Measurements from ENCODE around the gene KCNJ14. TPM values are rescaled to one million over a fixed set of nuclear protein-coding genes. Genes with fewer than 3 reads are reported as not detected.

Gene KCNJ14
- total RNA-seq, 1 donor from 2014 or later = 1.6 TPM

DNA sequence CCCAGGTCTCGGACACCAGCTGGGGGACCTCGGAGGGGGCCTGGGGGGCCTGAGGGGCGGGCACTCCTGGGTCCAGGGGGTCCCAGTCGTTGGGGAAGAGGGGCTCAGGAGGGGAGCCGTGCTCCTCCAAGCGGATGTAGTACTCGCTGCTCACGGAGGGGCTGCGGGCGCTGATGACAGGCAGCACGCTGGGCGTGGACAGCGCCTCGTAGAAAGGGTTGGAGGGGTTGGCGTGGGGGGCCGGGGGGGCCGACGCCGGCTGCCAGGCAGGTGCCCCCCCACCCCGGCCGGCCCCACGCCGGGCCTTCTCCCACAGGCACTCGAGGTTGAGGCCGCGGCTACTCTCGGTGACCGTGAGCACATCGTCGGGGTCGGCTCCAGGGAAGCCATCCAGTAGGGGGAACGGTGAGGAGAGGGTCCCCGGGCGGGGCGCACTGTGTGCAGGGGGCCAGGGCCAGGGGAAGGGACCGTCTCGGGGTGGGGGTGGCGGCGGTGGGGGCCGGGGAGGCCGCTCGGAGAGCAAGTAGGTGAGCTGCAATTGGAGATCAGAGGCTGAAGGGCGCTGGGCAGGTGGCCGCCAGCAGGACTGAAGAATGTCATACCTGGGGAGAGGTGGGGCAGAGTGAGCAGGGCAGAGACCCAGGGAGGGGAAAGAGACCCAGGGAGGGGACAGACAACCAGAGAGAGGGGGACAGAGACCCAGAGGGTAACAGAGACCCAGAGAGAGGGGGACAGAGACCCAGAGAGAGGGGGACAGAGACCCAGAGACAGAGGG is 44.1 kb downstream of the KCNJ14 start:
- no peak for DNase-seq (ENCODE audit: extremely low spot score, unreplicated experiment)
- peaks cover 11% of the 10 kb centered on the region for H3K27me3 Mint-ChIP-seq (ENCODE audit: unreplicated experiment)
- peaks cover 16% of the 10 kb centered on the region for H3K4me1 Mint-ChIP-seq (ENCODE audit: unreplicated experiment)
- H3K27ac Mint-ChIP-seq (ENCODE audit: unreplicated experiment) = no peak overlapping the region
- no peaks in the 10 kb centered on the region for H3K9me3 Mint-ChIP-seq (ENCODE audit: unreplicated experiment)
- no peak overlapping the region for H3K4me3 Mint-ChIP-seq (ENCODE audit: unreplicated experiment)
- TF ChIP-seq, protein P1, sequence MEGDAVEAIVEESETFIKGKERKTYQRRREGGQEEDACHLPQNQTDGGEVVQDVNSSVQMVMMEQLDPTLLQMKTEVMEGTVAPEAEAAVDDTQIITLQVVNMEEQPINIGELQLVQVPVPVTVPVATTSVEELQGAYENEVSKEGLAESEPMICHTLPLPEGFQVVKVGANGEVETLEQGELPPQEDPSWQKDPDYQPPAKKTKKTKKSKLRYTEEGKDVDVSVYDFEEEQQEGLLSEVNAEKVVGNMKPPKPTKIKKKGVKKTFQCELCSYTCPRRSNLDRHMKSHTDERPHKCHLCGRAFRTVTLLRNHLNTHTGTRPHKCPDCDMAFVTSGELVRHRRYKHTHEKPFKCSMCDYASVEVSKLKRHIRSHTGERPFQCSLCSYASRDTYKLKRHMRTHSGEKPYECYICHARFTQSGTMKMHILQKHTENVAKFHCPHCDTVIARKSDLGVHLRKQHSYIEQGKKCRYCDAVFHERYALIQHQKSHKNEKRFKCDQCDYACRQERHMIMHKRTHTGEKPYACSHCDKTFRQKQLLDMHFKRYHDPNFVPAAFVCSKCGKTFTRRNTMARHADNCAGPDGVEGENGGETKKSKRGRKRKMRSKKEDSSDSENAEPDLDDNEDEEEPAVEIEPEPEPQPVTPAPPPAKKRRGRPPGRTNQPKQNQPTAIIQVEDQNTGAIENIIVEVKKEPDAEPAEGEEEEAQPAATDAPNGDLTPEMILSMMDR (IDR thresholded peaks at IDR 0.05) = no peak
- H3K36me3 Mint-ChIP-seq (ENCODE audit: unreplicated experiment) = no peaks in the 10 kb centered on the region

DNA sequence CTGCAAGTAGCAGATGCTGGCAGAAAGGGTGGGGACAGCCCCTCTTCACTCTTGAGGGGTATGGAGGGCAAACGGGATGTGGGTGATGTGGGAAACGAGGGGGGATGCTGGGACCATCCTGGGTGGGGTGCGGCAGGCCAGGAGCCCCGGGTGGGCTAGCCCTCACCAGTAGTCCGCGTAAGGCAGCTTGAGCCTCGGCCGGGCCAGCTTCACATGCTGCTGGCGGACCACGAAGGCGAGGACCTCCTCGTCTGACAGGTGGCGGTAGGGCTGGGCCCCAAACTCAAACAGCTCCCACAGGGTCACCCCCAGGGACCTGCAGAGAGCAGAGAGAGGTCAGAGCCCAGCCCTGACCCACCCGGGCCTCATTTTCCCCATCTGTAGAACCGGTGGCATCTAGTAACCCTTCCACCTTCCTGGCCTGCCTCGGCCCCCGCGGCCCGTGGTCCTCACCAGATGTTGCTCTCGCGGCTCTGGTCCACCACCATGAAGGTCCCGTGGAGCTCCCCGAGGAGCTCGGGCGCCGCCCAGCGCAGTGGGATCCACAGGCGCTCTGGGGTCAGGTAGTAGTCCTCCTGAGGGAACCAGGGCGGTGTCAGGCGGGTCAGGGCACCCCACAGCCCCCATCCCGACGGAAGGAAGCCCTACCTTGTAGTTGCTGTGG is 45.6 kb downstream of the KCNJ14 start:
- H3K9me3 Mint-ChIP-seq (ENCODE audit: unreplicated experiment) = no peaks in the 10 kb centered on the region
- H3K27ac Mint-ChIP-seq (ENCODE audit: unreplicated experiment) = no peak overlapping the region
- H3K4me3 Mint-ChIP-seq (ENCODE audit: unreplicated experiment) = no peak overlapping the region
- no peaks in the 10 kb centered on the region for H3K36me3 Mint-ChIP-seq (ENCODE audit: unreplicated experiment)
- peaks cover 6% of the 10 kb centered on the region for H3K4me1 Mint-ChIP-seq (ENCODE audit: unreplicated experiment)
- H3K27me3 Mint-ChIP-seq (ENCODE audit: unreplicated experiment) = peaks cover 11% of the 10 kb centered on the region
- DNase-seq (ENCODE audit: extremely low spot score, unreplicated experiment) = no peak
- TF ChIP-seq, protein P1 (IDR thresholded peaks at IDR 0.05) = no peak

DNA sequence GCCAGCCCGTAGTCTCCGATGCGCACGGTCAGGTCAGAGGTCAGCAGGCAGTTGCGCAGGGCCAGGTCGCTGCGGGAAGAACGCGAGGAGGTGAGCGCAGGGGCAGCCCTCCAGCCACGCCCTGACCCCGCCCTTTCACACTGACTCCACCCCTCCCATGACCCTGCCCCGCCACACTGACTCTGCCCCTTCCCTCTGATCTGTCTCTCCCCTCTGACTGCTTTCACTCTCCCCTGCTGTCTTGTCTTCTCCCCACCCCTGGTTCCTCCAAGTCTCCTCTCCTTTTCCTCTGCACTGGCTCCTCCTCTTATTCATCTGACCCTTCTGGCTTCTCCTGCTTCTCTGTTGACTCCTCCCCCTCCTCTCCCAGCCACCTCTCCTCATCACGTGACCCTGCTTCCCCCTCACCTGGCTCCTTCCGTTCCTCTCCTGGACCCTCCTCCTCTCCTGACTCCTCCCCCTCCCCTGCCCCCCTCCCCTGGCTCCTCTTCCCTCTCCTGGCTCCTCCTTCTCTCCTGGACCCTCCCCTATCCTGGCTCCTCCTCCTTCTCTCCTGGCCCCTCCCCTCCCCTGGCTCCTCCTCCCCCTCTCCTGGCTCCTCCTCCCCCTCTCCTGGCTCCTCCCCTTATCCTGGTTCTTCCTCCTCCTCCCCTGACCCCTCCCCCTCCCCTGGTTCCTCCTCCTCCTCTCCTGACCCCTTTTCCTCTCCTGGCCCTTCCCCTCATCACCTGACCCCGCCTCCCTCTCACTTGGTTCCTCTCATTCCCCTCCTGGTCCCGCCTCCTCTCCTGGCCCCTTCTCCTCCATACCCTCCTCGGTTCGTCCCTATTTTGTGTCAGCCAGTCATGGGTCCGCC is 46.3 kb downstream of the KCNJ14 start:
- no peak overlapping the region for H3K4me3 Mint-ChIP-seq (ENCODE audit: unreplicated experiment)
- TF ChIP-seq, protein P1 (IDR thresholded peaks at IDR 0.05) = no peak
- H3K27ac Mint-ChIP-seq (ENCODE audit: unreplicated experiment) = no peak overlapping the region
- DNase-seq (ENCODE audit: extremely low spot score, unreplicated experiment) = no peak
- H3K36me3 Mint-ChIP-seq (ENCODE audit: unreplicated experiment) = no peaks in the 10 kb centered on the region
- H3K27me3 Mint-ChIP-seq (ENCODE audit: unreplicated experiment) = peaks cover 11% of the 10 kb centered on the region
- H3K4me1 Mint-ChIP-seq (ENCODE audit: unreplicated experiment) = peaks cover 6% of the 10 kb centered on the region
- H3K9me3 Mint-ChIP-seq (ENCODE audit: unreplicated experiment) = no peaks in the 10 kb centered on the region

DNA sequence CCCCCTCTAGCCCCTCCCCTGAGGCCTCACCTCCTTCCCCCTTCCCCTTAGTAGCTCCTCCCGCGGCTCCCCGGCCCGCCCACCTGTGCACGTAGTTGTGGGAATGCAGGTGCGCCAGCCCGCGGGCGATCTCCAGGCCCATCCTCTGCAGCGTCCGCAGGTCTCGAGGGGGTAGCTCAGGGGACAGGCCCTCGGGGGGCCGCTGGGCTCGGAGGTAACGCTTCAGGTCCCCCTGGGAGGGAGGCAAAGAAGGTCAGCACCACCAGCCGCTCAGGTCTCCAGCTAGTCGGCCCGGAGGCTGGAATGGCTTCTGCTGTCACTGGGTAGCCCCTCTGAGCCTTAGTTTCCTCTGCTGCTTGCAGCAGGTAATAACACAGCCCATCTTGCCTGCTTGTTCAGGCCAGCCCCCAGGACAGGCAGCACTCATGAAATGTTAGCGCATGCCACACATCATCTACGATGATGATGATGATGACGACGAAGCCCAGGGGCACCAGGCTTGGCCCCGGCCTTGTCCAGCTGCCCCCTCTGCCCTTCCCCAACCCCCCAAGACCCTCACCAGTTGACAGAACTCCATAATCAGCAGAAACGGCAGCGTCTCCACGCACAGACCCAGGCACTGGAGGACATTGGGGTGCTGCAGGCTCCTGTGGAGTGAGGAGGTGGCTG is 47.1 kb downstream of the KCNJ14 start:
- DNase-seq (ENCODE audit: extremely low spot score, unreplicated experiment) = no peak
- peaks cover 6% of the 10 kb centered on the region for H3K4me1 Mint-ChIP-seq (ENCODE audit: unreplicated experiment)
- no peaks in the 10 kb centered on the region for H3K36me3 Mint-ChIP-seq (ENCODE audit: unreplicated experiment)
- H3K27me3 Mint-ChIP-seq (ENCODE audit: unreplicated experiment) = peaks cover 11% of the 10 kb centered on the region
- TF ChIP-seq, protein P1 (IDR thresholded peaks at IDR 0.05) = no peak
- H3K4me3 Mint-ChIP-seq (ENCODE audit: unreplicated experiment) = no peak overlapping the region
- no peaks in the 10 kb centered on the region for H3K9me3 Mint-ChIP-seq (ENCODE audit: unreplicated experiment)
- no peak overlapping the region for H3K27ac Mint-ChIP-seq (ENCODE audit: unreplicated experiment)
